Endodermal cell (in vitro differentiated cells): ENCODE measurements around the gene ZNF446. TPM values are rescaled to one million over a fixed set of nuclear protein-coding genes. Genes with fewer than 3 reads are reported as not detected.

Experiments
- DNase-seq: peaks from one replicate; pipeline ENCODE4 v3.0.0-alpha.2; 2017
- H3K27ac ChIP-seq: 2 replicates; pipeline ENCODE4 v1.5.1; 2013; ENCODE audit warnings: mild to moderate bottlenecking, low read depth, low read length, moderate library complexity
- H3K27me3 ChIP-seq: 2 replicates; pipeline ENCODE4 v1.6.1; 2013; ENCODE audit warnings: mild to moderate bottlenecking, low read length, moderate library complexity; ENCODE audit not compliant: insufficient read depth, control insufficient read depth, poor library complexity, severe bottlenecking
- H3K36me3 ChIP-seq: 2 replicates; pipeline ENCODE4 v1.7.0; 2013; ENCODE audit warnings: mild to moderate bottlenecking, low read length, moderate library complexity; ENCODE audit not compliant: control insufficient read depth, insufficient read depth
- H3K4me1 ChIP-seq: one replicate; pipeline ENCODE4 v1.7.0; 2013; ENCODE audit warnings: low read length; ENCODE audit not compliant: control insufficient read depth, insufficient read depth
- H3K4me3 ChIP-seq: 2 replicates; pipeline ENCODE4 v1.5.1; 2013; ENCODE audit warnings: mild to moderate bottlenecking, low read length, moderate library complexity
- H3K9ac ChIP-seq: 2 replicates; pipeline ENCODE4 v1.6.1; 2013; ENCODE audit warnings: mild to moderate bottlenecking, low read length, moderate library complexity; ENCODE audit not compliant: poor library complexity, severe bottlenecking; ENCODE audit errors: extremely low read depth
- H3K9me3 ChIP-seq: 2 replicates; pipeline ENCODE4 v1.6.1; 2013; ENCODE audit warnings: mild to moderate bottlenecking, low read length, moderate library complexity; ENCODE audit not compliant: control insufficient read depth
- H3K27ac Mint-ChIP-seq: 2 replicates; pipeline ENCODE4 v1.8.0; 2020; ENCODE audit warnings: mixed read lengths
- H3K27me3 Mint-ChIP-seq: 2 replicates; pipeline ENCODE4 v1.8.0; 2021; ENCODE audit warnings: mild to moderate bottlenecking, mixed read lengths; ENCODE audit not compliant: insufficient read depth
- H3K36me3 Mint-ChIP-seq: 2 replicates; pipeline ENCODE4 v1.8.0; 2020; ENCODE audit warnings: low read depth, mixed read lengths
- H3K4me1 Mint-ChIP-seq: 2 replicates; pipeline ENCODE4 v1.8.0; 2020; ENCODE audit warnings: mixed read lengths
- H3K4me3 Mint-ChIP-seq: 2 replicates; pipeline ENCODE4 v1.8.0; 2020; ENCODE audit warnings: mild to moderate bottlenecking, moderate library complexity, mixed read lengths
- H3K9me3 Mint-ChIP-seq: 2 replicates; pipeline ENCODE4 v1.8.0; 2020; ENCODE audit warnings: mild to moderate bottlenecking, mixed read lengths
- WGBS, 2 experiments: methylation state at CpG; one replicate each; pipeline versions ENCODE4 v1.1.5 to v1.1.7; 2013; ENCODE audit warnings: missing lambda C conversion rate in 2 of 2, mixed read lengths in 1 of 2; ENCODE audit not compliant: insufficient coverage in 1 of 2, insufficient read length in 1 of 2; 5-methylcytosine and 5-hydroxymethylcytosine counted together
- total RNA-seq, 2 donors: library from RNA; stranded (reverse); fragmentation: NEBNext Ultra II Directional in 1 of 2; extraction: Animal tissue kit (Norgen Biotek cat#: 25700) in 1 of 2; gene quantifications; 2 replicates in 1 of 2; 3 replicates in 1 of 2; pipeline ENCODE4 v1.2.1, GENCODE V29; 2021
- TF ChIP-seq, protein P1 (sequence below): fragments of 200-600 bp; sonication (generic); conservative IDR thresholded peaks from 2 replicates; pipeline ENCODE4 v1.5.0; 2021; ENCODE audit warnings: antibody characterized with exemption, mild to moderate bottlenecking

ZNF446 gene
- total RNA-seq, 2 donors from 2014 or later, result 10.4 to 10.7 TPM

DNA sequence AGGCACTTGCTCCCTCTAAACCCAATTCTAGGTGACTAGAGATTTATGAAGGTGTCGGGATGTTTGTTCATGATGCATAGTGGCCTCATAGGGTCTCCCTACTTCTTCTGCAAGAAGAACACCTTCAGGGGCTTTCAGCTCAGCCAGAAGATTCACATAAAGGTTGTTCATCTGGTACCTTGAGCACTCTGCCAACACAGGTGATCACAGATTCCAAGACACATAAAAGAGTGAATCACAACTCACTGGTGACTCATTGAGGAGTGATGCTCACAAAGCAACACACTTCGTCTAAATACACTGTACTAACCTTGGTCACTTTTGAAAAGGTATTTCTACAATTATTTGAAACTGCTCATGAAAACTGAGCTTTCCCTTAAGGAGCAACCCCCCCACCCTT is 16.1 kb upstream of the ZNF446 start:
- Mint-ChIP-seq H3K4me1 (no peaks in the 10 kb centered on the region), H3K36me3 (peaks cover 8% of the 10 kb centered on the region), H3K27ac (no peak overlapping the region), H3K27me3 (peaks cover 13% of the 10 kb centered on the region), H3K4me3 (no peak overlapping the region), H3K9me3 (no peaks in the 10 kb centered on the region)
- H3K27ac ChIP-seq, result no peak overlapping the region
- TF ChIP-seq, protein P1, sequence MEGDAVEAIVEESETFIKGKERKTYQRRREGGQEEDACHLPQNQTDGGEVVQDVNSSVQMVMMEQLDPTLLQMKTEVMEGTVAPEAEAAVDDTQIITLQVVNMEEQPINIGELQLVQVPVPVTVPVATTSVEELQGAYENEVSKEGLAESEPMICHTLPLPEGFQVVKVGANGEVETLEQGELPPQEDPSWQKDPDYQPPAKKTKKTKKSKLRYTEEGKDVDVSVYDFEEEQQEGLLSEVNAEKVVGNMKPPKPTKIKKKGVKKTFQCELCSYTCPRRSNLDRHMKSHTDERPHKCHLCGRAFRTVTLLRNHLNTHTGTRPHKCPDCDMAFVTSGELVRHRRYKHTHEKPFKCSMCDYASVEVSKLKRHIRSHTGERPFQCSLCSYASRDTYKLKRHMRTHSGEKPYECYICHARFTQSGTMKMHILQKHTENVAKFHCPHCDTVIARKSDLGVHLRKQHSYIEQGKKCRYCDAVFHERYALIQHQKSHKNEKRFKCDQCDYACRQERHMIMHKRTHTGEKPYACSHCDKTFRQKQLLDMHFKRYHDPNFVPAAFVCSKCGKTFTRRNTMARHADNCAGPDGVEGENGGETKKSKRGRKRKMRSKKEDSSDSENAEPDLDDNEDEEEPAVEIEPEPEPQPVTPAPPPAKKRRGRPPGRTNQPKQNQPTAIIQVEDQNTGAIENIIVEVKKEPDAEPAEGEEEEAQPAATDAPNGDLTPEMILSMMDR, result no peak
- peaks cover 4% of the 10 kb centered on the region for H3K36me3 ChIP-seq
- no peaks in the 10 kb centered on the region for H3K9me3 ChIP-seq
- DNase-seq, result no peak
- 89% methylated on average over 2 of the region's 2 CpGs; no CpG with 5 or more reads in 1 of the 2 experiments for WGBS, 2 experiments
- H3K4me3 ChIP-seq, result no peak overlapping the region
- no peaks in the 10 kb centered on the region for H3K27me3 ChIP-seq
- no peak overlapping the region for H3K9ac ChIP-seq
- no peaks in the 10 kb centered on the region for H3K4me1 ChIP-seq

DNA sequence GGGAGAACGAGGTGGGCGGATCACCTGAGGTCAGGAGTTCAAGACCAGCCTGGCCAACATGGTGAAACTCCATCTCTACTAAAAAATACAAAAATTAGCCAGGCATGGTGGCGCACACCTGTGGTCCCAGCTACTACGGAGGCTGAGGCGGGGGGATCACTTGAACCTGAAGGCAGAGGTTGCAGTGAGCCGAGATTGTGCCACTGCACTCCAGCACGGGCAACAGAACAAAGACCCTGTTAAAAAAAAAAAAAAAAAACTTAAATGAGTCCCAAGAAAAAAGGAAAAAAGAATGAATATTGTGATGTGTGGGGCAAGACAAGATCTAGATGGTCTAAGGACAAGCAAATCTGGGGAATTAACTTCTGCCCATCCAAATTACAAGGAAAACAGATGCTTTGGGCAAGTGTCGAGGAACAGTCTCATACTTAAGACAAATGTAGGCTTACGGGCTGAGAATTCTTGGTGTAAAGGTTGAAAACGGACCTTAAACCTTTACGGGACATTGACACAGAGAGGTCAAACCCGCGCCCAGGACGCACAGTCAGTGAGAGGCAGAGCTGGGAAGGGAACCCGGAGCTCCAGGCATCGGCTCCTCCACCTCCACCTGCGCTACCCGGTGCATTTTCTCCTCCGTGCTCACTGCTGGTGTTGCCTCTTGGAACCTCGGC is 9.9 kb upstream of the ZNF446 start:
- H3K27ac ChIP-seq, result no peak overlapping the region
- H3K4me1 ChIP-seq, result no peaks in the 10 kb centered on the region
- H3K4me3 Mint-ChIP-seq, result peak overlapping the region; percentile 67
- peaks cover 8% of the 10 kb centered on the region for H3K36me3 Mint-ChIP-seq
- no peaks in the 10 kb centered on the region for H3K9me3 ChIP-seq
- 45 to 46% methylated on average over 10 to 20 of the region's 20 CpGs for WGBS, 2 experiments
- H3K9me3 Mint-ChIP-seq, result no peaks in the 10 kb centered on the region
- peak overlapping the region; percentile 51 for H3K9ac ChIP-seq
- peak overlapping the region; percentile 77 for H3K4me3 ChIP-seq
- H3K27ac Mint-ChIP-seq, result peak overlapping the region; percentile 13
- H3K36me3 ChIP-seq, result peaks cover 4% of the 10 kb centered on the region
- TF ChIP-seq, protein P1, result no peak
- peaks cover 26% of the 10 kb centered on the region for H3K27me3 Mint-ChIP-seq
- peaks cover 11% of the 10 kb centered on the region for H3K4me1 Mint-ChIP-seq
- DNase-seq, result no peak
- H3K27me3 ChIP-seq, result peaks cover 9% of the 10 kb centered on the region

DNA sequence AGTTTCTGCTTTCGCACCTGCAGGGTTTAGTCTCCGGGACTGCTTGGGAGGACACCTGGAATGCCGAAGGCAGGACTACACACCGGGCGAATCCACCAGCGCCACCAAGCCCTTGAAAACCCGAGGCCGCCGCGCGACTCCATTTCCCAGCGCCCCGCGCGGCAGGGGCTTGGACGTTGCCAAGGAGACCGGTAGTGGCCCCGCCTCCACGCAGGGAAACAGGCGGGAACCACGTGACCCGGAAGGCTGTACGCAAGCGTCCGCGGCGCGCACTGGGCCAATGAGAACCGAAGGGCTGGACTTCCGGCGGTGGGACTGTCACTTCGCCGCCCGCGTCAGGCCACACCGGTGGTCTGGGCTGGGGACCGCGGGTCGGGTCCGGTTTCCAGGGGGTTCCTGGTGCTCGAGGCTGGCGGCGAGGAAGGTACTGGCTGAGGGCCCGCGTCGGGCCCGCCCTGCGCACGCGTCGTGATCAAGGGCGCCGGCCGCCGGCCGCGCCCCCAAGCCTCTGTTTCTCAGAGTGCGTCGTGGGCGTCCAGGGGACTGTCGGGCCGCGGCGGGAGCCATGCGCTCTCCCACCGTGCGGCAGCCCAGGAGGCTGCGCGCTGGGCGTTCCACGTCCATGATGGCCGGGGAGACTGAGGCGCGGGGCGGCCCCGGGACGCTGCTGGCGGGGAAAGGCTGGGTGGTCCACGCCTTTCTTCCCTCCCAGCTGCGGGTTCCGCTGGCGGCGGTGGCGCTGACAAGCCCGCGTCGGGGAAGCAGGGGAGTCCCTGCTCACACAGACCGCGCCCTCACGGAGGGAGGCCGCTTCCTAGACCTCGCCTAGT is 9.2 kb upstream of the ZNF446 start, which contains the start of gene ZNF324:
Gene ZNF324, plus strand, starts transcription at position 321 of the 830 bp plus-strand sequence. CDS start 2,106 bp downstream, outside the sequence.
- peaks cover 11% of the 10 kb centered on the region for H3K4me1 Mint-ChIP-seq
- peak within 1 kb of the TSS; percentile 67 for H3K4me3 Mint-ChIP-seq
- TF ChIP-seq, protein P1, result no peak
- no peaks in the 10 kb centered on the region for H3K4me1 ChIP-seq
- peak within 1 kb of the TSS; percentile 51 for H3K9ac ChIP-seq
- H3K4me3 ChIP-seq, result peak within 1 kb of the TSS; percentile 77
- peaks cover 5% of the 10 kb centered on the region for H3K36me3 ChIP-seq
- peak within 1 kb of the TSS; percentile 60 for H3K27ac ChIP-seq
- H3K27me3 ChIP-seq, result peaks cover 9% of the 10 kb centered on the region
- H3K27ac Mint-ChIP-seq, result peak within 1 kb of the TSS; percentile 13
- H3K9me3 ChIP-seq, result no peaks in the 10 kb centered on the region
- H3K36me3 Mint-ChIP-seq, result peaks cover 8% of the 10 kb centered on the region
- no peaks in the 10 kb centered on the region for H3K9me3 Mint-ChIP-seq
- 0% methylated on average over 41 to 92 of the region's 92 CpGs for WGBS, 2 experiments
- H3K27me3 Mint-ChIP-seq, result peaks cover 24% of the 10 kb centered on the region
- peak; percentile 99 for DNase-seq
